ENCODE measurements around the gene STIM1.
"Not testable (repeated sequence)": the region's sequence is repeated elsewhere in the genome, so short reads cannot be mapped to it uniquely, and the experiment has no call there.

The STIM1 gene

DNA sequence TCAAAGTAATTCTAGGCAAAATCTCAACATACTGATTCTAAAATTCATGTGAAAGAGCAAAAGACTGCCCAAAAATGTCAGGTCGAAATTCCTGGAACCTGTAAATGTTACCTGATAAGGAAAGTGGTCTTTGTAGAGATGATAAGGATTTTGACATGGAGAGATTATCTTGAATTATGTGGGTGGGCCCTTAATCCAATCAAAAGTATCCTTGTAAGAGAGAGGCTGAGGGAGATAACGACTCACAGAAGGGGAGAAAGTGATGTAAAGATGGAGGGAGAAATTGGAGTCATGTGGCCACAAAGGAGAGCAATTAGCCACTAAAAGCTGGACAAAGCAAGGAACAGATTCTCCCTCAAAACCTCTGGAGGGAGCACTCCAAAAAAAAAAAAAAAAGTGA is 259.7 kb downstream of the STIM1 start:
- no peak for DNase-seq (ENCODE audit: low read depth)

- peak; percentile 51 for DNase-seq (ENCODE audit: low read depth)
Measured at GRCh38 chr11:4118107-4118506, 262.6 kb downstream of the STIM1 start.

DNA sequence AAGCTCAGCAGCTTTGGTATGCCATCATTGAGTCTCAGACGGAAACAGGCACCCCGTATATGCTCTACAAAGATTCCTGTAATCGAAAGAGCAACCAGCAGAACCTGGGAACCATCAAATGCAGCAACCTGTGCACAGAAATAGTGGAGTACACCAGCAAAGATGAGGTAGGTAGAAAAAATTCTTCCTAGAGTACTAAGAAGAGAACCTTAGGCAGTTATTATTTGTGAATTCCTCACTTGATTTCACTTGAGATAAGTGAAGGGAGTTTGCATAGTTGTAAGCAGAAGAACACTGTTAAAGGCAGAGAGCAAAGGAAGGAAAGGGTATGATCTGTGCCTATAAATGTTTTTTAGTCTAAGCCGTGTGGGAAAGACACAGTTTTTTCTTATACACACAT is 267.8 kb downstream of the STIM1 start:
- DNase-seq (ENCODE audit: low read depth), result no peak

DNA sequence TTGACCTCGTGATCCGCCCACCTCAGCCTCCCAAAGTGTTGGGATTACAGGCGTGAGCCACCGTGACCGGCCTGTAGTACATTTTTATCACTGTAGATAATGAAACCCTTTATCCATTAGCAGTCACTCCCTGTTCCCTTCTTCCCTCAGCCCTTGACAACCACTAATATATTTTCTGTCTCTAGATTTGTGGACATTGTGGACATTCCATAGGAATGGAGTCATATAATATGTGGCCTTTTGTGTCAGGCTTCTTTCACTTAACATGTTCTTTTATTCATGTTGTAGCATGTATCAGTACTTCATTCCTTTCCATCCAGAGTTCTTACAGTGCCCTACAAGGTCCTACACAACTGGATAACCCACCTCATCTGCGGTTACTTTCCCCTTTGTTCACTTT is 269.7 kb downstream of the STIM1 start:
- no peak for DNase-seq (ENCODE audit: low read depth)

DNA sequence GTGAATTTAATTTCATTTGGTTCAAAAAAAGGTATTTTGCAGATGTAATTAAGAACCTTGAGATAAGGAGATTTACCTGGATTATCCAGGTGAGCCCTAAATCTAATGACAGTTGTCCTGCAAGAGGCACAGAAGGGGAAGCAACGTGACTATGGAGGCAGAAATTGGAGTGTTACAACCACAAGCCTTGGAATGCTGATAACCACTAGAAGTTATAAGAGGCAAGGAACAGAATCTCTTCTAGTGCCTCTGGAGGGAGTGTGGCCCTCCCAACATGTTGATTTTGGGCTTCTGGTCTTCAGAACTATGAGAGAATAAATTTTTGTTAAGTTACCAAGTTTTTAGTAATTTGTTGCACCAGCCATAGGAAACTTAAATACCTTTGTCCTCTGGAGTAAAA is 271.9 kb downstream of the STIM1 start:
- DNase-seq (ENCODE audit: low read depth), result no peak

GRCh38 chr11:4130219-4130618 is 274.8 kb downstream of the STIM1 start:
- not testable (repeated sequence) for DNase-seq (ENCODE audit: low read depth)

DNA sequence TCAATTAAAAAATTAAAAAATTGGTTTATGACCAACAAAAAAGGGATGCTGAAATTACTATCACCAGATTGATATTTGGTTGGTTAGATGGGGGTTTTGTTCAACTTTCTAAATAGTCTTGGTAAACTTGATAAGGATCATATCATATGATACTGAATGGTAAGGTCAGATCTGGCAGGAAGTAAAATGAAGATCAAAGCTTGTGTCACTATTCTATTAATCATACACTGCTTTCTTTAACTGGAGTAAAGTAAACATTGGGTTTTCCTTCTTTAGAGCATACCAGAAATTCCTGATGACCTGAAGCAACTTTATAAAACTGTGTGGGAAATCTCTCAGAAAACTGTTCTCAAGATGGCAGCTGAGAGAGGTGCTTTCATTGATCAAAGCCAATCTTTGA is 279.3 kb downstream of the STIM1 start:
- DNase-seq (ENCODE audit: low read depth), result no peak

GRCh38 chr11:4138497-4138896 is 283.0 kb downstream of the STIM1 start:
- DNase-seq (ENCODE audit: low read depth), result no peak

DNA sequence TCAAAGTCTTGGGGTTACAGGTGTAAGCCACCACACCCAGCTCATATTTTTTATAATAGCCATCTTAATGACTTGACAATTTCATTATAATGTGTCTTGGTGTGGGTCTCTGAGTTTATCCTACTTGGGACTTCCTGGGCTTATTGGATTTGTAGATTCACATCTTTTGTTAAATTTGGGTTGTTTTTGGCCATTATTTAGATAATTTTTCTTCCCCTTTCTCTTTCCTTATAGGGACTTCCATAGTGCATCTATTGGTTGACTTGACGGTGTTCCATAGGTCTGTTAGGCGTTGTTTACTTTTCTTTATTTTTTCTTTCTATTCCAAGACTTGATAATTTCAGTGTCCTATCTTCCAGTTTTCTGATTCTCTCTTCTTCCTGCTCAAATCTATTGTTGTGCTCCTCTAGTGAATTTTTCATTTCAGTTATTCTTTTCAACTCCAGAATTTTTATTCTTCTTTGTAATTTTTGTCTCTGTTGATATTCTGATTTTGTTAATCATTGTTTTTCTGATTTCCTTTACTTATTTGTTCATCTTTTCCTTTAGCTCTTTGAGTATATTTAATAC is 284.7 kb downstream of the STIM1 start:
- DNase-seq (ENCODE audit: low read depth), result no peak

Measured in fibroblast of gingiva (primary cell).